GM15510 (cell line): Measurements from ENCODE around the gene KLF3.

Experiments
- POLR2A ChIP-seq: IDR thresholded peaks from 3 replicates; pipeline ENCODE4 v1.6.1; 2011; ENCODE audit warnings: borderline replicate concordance; ENCODE audit not compliant: insufficient read length; ENCODE audit errors: extremely low read depth

KLF3 gene

GRCh38 chr4:38667085-38667893 lies 3.3 kb downstream of the KLF3 start:
- no peak for TF ChIP-seq POLR2A

- no peak for TF ChIP-seq POLR2A
Measured at GRCh38 chr4:38668203-38668971, 4.4 kb downstream of the KLF3 start.

- TF ChIP-seq POLR2A = no peak
Measured at GRCh38 chr4:38669208-38669607, 5.2 kb downstream of the KLF3 start.

- no peak for TF ChIP-seq POLR2A
Measured at GRCh38 chr4:38670109-38670901, 6.3 kb downstream of the KLF3 start.

GRCh38 chr4:38670939-38671591 lies 7.1 kb downstream of the KLF3 start:
- no peak for TF ChIP-seq POLR2A

GRCh38 chr4:38671592-38671940 lies 7.6 kb downstream of the KLF3 start:
- TF ChIP-seq POLR2A = no peak

GRCh38 chr4:38672074-38672396 lies 8.0 kb downstream of the KLF3 start:
- no peak for TF ChIP-seq POLR2A

- no peak for TF ChIP-seq POLR2A
Measured at GRCh38 chr4:38672397-38673129, 8.6 kb downstream of the KLF3 start.

GRCh38 chr4:38673130-38673978 lies 9.4 kb downstream of the KLF3 start:
- TF ChIP-seq POLR2A = no peak

GRCh38 chr4:38674258-38675144 lies 10.5 kb downstream of the KLF3 start:
- TF ChIP-seq POLR2A = no peak

- TF ChIP-seq POLR2A = no peak
Measured at GRCh38 chr4:38675146-38676121, 11.4 kb downstream of the KLF3 start.

GRCh38 chr4:38676986-38677385 lies 13.0 kb downstream of the KLF3 start:
- TF ChIP-seq POLR2A = no peak

GRCh38 chr4:38677441-38677840 lies 13.4 kb downstream of the KLF3 start:
- no peak for TF ChIP-seq POLR2A
